GM12874 (cell line): ENCODE results near the gene RAD23B.

Source experiments
- TF ChIP-seq, protein P1 (sequence below): IDR thresholded peaks from 2 replicates; pipeline ENCODE4 v1.5.1; 2011; ENCODE audit warnings: low read depth, mild to moderate bottlenecking, control low read depth, low read length, moderate library complexity; ENCODE audit not compliant: insufficient read depth

Gene RAD23B

DNA sequence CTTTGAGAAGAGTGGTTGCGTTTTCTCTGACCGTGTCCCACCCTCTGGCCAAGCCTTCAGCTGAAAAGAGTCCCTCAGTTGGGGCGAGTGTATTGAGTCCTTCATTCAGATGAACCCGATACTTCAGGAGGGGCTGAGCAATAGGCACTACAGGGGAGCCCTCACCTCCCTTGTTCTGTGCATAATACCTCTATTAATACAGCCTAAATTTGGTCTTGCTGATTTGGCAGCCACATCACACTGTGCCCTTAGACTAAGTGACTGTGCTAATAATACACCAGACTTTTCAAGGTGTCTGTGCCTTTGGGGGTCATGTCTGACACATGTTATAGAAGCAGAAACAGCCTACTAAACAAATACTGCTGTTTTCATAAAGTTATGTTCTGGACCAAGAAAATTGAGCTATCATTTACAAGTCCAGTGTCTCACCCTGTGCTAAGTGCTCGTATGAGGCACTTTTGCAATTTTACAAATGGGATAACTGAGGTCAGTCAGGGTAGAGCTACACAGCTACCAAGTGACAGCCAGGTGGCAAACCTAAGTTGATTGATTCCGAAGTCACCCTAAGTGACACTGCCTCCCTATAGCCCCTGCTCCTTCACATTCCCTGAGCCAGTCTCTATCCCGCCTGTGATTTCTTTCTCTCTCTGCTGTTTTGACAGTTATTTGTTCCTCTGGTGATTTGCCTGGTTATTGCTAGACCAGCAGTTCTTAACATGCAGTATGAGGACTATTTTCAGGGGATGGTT, 56.0 kb downstream of the RAD23B start:
- TF ChIP-seq, protein P1, sequence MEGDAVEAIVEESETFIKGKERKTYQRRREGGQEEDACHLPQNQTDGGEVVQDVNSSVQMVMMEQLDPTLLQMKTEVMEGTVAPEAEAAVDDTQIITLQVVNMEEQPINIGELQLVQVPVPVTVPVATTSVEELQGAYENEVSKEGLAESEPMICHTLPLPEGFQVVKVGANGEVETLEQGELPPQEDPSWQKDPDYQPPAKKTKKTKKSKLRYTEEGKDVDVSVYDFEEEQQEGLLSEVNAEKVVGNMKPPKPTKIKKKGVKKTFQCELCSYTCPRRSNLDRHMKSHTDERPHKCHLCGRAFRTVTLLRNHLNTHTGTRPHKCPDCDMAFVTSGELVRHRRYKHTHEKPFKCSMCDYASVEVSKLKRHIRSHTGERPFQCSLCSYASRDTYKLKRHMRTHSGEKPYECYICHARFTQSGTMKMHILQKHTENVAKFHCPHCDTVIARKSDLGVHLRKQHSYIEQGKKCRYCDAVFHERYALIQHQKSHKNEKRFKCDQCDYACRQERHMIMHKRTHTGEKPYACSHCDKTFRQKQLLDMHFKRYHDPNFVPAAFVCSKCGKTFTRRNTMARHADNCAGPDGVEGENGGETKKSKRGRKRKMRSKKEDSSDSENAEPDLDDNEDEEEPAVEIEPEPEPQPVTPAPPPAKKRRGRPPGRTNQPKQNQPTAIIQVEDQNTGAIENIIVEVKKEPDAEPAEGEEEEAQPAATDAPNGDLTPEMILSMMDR = no peak

DNA sequence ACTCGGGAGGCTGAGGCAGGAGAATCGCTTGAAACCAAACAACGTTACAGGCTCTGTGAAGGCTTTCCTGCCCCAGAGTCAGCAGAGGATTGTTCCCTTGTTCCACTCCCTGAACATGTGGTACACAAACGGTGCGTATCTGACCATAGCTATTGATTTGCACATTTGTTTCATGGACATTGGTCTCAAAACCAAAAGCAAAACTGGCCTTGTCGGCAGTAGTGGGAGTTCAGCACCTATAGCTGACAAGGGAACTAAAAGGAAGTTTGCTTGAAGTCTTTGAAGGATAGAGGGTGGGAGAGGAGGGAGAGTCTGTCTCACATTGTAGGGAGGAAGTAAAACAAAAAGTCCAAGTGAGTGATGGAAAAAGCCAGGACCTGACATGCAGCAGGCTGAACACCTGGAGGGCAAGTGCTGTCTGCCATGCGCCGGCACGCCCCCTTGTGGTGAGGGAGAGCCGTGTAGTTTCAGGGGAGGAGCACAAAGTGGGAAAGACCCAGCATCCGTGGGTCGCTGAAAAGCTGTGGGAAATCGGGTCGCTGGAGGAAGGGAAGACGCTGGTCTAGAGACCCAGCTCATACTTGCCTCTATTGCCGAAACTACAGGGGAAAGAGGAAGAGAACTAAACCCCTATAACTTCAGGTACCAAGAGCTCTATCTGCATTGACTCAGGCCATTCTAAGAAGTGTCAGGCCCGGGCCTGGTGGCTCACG, 58.0 kb downstream of the RAD23B start:
- TF ChIP-seq, protein P1 = peak; percentile 95

GRCh38 chr9:107342476-107343161, 59.5 kb downstream of the RAD23B start:
- TF ChIP-seq, protein P1 = no peak

DNA sequence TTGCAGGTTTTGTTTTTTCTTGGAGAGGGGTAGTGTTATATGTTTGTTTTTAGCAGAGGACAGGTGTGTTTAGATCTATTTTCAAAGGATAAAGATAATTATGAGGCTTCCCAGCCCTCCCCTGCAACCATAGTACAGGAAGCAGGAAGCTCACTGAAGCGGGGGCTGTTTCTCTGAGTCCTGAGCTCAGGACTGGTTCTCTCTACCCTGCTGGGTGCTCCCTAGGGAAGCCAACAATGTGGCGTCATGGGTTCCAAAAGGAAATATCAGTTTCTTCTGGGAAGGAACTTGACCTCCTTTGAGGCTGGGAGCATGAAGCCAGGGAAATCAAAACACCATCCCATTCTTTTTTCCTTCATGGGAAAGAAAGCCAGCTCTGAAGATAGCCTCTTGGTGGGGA, 62.2 kb downstream of the RAD23B start:
- TF ChIP-seq, protein P1 = no peak

DNA sequence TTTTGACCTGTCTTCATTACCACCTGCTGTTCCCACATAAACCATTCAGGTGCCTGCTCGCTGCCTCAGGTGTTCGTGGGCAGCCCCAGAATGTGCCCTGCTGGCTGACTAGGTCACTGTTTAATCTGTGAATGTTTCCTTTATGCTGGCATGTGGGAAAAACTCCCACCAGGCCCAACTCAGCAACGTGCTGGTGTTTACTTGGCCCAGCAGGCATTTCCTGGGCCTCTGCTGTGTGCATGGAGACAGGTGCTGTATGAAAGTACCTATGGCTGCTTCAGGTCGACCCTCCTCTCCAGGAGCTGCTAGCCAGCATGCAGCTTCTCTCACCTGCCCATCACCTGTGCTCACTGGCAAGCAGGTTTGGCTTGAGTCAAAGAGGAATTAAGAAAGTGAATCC, 65.8 kb downstream of the RAD23B start:
- TF ChIP-seq, protein P1 = no peak

- TF ChIP-seq, protein P1 = no peak
Measured at GRCh38 chr9:107350443-107350842, 67.4 kb downstream of the RAD23B start.

DNA sequence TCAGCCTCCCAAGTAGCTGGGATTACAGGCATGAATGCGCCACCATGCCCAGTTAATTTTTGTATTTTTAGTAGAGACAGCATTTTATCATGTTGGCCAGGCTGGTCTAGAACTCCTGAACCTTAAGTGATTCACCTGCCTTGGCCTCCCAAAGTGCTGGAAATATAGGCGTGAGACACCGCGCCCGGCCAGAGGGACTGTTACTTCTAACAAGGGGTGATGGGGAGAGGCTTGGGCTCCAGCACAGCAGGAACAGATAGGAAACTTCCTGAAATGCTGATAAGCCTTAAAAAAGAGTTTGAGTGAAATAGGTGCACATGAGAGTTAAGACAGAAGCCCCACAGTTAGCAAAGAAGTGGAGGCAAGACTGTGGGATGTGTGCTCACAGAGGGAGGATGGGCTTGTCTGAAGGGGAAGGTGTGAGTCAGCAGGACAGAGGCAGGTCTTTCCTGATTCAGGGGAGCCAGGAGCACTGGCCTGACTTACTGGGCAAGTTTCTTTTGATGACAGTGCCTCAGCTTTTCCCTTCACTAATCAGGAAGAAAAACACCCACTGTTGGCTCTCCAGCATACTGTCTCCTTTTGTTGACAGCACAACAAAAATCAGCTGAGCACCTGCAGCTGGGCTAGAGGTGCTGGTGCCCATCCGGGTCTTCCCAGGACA, 68.4 kb downstream of the RAD23B start:
- TF ChIP-seq, protein P1 = no peak
